Activated CD8-positive, alpha-beta memory T cell treated with anti-CD3 and anti-CD28 coated beads for 4 hours (primary cell): ENCODE measurements around the gene FBXO33.

Experiments
- DNase-seq, 2 donors: peaks; one replicate each; pipeline ENCODE4 v3.0.0-alpha.2; 2020; ENCODE audit warnings: low read depth in 2 of 2

FBXO33 gene

GRCh38 chr14:39431416-39432178 is 636 bp downstream of the FBXO33 start:
- peak; percentile 8 to 13 for DNase-seq

- no peak for DNase-seq
Measured at GRCh38 chr14:39430762-39431415, 1.3 kb downstream of the FBXO33 start.

- no peak for DNase-seq
Measured at GRCh38 chr14:39428118-39428517, 4.1 kb downstream of the FBXO33 start.

GRCh38 chr14:39426605-39427004 is 5.6 kb downstream of the FBXO33 start:
- no peak for DNase-seq

- no peak for DNase-seq
Measured at GRCh38 chr14:39425947-39426346, 6.3 kb downstream of the FBXO33 start.

GRCh38 chr14:39423793-39424192 is 8.4 kb downstream of the FBXO33 start:
- DNase-seq: no peak

- no peak for DNase-seq
Measured at GRCh38 chr14:39422243-39422642, 10.0 kb downstream of the FBXO33 start.

- no peak for DNase-seq
Measured at GRCh38 chr14:39419272-39419671, 13.0 kb downstream of the FBXO33 start.

GRCh38 chr14:39417014-39417413 is 15.2 kb downstream of the FBXO33 start:
- no peak for DNase-seq

GRCh38 chr14:39416072-39416471 is 16.2 kb downstream of the FBXO33 start:
- no peak for DNase-seq

- no peak for DNase-seq
Measured at GRCh38 chr14:39406560-39406959, 25.7 kb downstream of the FBXO33 start.

- DNase-seq: no peak
Measured at GRCh38 chr14:39398382-39398781, 33.9 kb downstream of the FBXO33 start.

- DNase-seq: no peak
Measured at GRCh38 chr14:39396448-39396847, 35.8 kb downstream of the FBXO33 start.

- no peak for DNase-seq
Measured at GRCh38 chr14:39395555-39396254, 36.5 kb downstream of the FBXO33 start.

- no peak for DNase-seq
Measured at GRCh38 chr14:39393289-39393688, 38.9 kb downstream of the FBXO33 start.

- no peak for DNase-seq
Measured at GRCh38 chr14:39384177-39384576, 48.1 kb downstream of the FBXO33 start.

- DNase-seq: no peak
Measured at GRCh38 chr14:39383741-39384140, 48.5 kb downstream of the FBXO33 start.

- no peak for DNase-seq
Measured at GRCh38 chr14:39383026-39383660, 49.1 kb downstream of the FBXO33 start.

- DNase-seq: no peak
Measured at GRCh38 chr14:39382463-39382862, 49.8 kb downstream of the FBXO33 start.

- DNase-seq: no peak
Measured at GRCh38 chr14:39381366-39381765, 50.9 kb downstream of the FBXO33 start.

- DNase-seq: no peak
Measured at GRCh38 chr14:39376667-39377403, 55.4 kb downstream of the FBXO33 start.

GRCh38 chr14:39374851-39375250 is 57.4 kb downstream of the FBXO33 start:
- DNase-seq: no peak
